Measurements from ENCODE around the gene KDM8. TPM values are rescaled to one million over a fixed set of nuclear protein-coding genes. Genes with fewer than 3 reads are reported as not detected.

The KDM8 gene
- total RNA-seq, 1 experiment from 2014 or later: 5.3 TPM

DNA sequence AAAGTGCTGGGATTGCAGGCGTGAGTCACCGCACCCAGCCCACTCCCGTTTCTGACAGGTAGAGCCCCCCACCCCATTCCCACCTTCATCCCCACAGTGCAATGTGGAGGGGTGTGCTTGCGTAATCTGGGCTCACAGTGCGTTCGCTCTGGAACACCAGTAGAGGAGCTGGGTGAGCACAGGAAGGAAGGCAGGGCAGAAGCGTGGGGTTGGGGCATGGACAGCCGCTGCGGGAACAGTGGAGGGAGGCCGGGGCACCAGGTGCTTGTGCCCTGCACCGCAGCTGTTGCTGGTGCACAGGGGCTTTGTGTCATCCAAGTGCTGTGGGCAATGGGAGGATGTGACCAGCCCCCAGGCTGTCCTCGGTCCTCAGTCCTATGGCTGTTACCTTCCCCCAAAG lies 24.7 kb downstream of the KDM8 start:
- no peak overlapping the region for H3K4me2 ChIP-seq (ENCODE audit: low read length)

More for the DNA sequence above, 24.7 kb downstream of the KDM8 start:
- H3K4me1 ChIP-seq (ENCODE audit: control insufficient read depth in 1 of 2, insufficient read depth in 2 of 2, low read length in 2 of 2): peaks cover under 1 to 6% of the 10 kb centered on the region in 2 experiments; a peak in 3 of 4 replicates
- DNase-seq (ENCODE audit: low read depth, low spot score) (no peak), ATAC-seq (no peak)
- H3K27me3 ChIP-seq (ENCODE audit: insufficient read depth, low read length): no peaks in the 10 kb centered on the region
- intact Hi-C loops (cut with micrococcal nuclease): no loop called here
- ChIA-PET POLR2A (no interaction called here), RAD21 (ENCODE audit: low non-redundant PET in 1 of 2, low total read pairs in 2 of 2, uncharacterized antibody in 2 of 2, unreplicated experiment in 2 of 2) (no interaction called here), CTCF (no interaction called here)
- H3K9ac ChIP-seq (ENCODE audit: low read length): no peak overlapping the region
- no peaks in the 10 kb centered on the region for H3K9me2 ChIP-seq (ENCODE audit: insufficient read depth)
- H3K79me2 ChIP-seq (ENCODE audit: insufficient read depth, low read length): no peaks in the 10 kb centered on the region
- H3K36me3 ChIP-seq (ENCODE audit: control insufficient read depth in 1 of 2, insufficient read depth in 2 of 2, low read length in 2 of 2): no peaks in the 10 kb centered on the region; a peak in 1 of 4 replicates
- BruUV-seq (replicated peaks): no TSS peak
- H3K27ac ChIP-seq (ENCODE audit: low read depth, low read length): no peak overlapping the region
- TF ChIP-seq EZH2 (IDR thresholded peaks at IDR 0.05): no peak
- TF ChIP-seq SRF (IDR thresholded peaks at IDR 0.05; ENCODE audit: low read depth): no peak
- TF ChIP-seq, protein P1, sequence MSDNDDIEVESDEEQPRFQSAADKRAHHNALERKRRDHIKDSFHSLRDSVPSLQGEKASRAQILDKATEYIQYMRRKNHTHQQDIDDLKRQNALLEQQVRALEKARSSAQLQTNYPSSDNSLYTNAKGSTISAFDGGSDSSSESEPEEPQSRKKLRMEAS (IDR thresholded peaks at IDR 0.05): no peak
- TF ChIP-seq CBX3 (IDR thresholded peaks at IDR 0.05; ENCODE audit: low read depth): no peak
- TF ChIP-seq, protein P2, sequence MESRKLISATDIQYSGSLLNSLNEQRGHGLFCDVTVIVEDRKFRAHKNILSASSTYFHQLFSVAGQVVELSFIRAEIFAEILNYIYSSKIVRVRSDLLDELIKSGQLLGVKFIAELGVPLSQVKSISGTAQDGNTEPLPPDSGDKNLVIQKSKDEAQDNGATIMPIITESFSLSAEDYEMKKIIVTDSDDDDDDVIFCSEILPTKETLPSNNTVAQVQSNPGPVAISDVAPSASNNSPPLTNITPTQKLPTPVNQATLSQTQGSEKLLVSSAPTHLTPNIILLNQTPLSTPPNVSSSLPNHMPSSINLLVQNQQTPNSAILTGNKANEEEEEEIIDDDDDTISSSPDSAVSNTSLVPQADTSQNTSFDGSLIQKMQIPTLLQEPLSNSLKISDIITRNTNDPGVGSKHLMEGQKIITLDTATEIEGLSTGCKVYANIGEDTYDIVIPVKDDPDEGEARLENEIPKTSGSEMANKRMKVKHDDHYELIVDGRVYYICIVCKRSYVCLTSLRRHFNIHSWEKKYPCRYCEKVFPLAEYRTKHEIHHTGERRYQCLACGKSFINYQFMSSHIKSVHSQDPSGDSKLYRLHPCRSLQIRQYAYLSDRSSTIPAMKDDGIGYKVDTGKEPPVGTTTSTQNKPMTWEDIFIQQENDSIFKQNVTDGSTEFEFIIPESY (IDR thresholded peaks at IDR 0.05; ENCODE audit: extremely low read depth, insufficient replicate concordance, low read length): no peak
- no peak for TF ChIP-seq POLR2A (IDR thresholded peaks at IDR 0.05; ENCODE audit: borderline replicate concordance, extremely low read depth, insufficient read depth, insufficient read length)
- no peak for TF ChIP-seq JUND (IDR thresholded peaks at IDR 0.05)
- TF ChIP-seq FOSL1 (IDR thresholded peaks at IDR 0.05; ENCODE audit: low read depth): no peak
- TF ChIP-seq EZH2phosphoT487 (IDR thresholded peaks at IDR 0.05; ENCODE audit: borderline replicate concordance): no peak
- no peak for TF ChIP-seq ZNF274 (IDR thresholded peaks at IDR 0.05; ENCODE audit: low read depth, low read length)
- no peaks in the 10 kb centered on the region for H3K9me3 ChIP-seq (ENCODE audit: control insufficient read depth in 1 of 2, insufficient read depth in 1 of 2, low read depth in 1 of 2, low read length in 2 of 2)
- no peak overlapping the region for H2AFZ ChIP-seq (ENCODE audit: low read depth, low read length, poor library complexity, severe bottlenecking)
- H4K20me1 ChIP-seq (ENCODE audit: insufficient read depth): no peaks in the 10 kb centered on the region
- no peak overlapping the region for H3K4me3 ChIP-seq (replicated peaks in 1 of 2; ENCODE audit: low read depth in 1 of 2, low read length in 2 of 2)

Data from HCT116 (cell line).